C1 segment of cervical spinal cord (tissue), 14 donors: ENCODE results near the gene SMPDL3A.
A peak's percentile ranks its signal among the peaks of the same experiment; 100 is the strongest.
"Not testable (repeated sequence)": the region's sequence is repeated elsewhere in the genome, so short reads cannot be mapped to it uniquely, and the experiment has no call there.

ENCODE experiments used
- DNase-seq, 14 donors: peaks; one replicate each; lab custom pipeline; 2025; lab: John Stamatoyannopoulos, UW

Gene SMPDL3A

DNA sequence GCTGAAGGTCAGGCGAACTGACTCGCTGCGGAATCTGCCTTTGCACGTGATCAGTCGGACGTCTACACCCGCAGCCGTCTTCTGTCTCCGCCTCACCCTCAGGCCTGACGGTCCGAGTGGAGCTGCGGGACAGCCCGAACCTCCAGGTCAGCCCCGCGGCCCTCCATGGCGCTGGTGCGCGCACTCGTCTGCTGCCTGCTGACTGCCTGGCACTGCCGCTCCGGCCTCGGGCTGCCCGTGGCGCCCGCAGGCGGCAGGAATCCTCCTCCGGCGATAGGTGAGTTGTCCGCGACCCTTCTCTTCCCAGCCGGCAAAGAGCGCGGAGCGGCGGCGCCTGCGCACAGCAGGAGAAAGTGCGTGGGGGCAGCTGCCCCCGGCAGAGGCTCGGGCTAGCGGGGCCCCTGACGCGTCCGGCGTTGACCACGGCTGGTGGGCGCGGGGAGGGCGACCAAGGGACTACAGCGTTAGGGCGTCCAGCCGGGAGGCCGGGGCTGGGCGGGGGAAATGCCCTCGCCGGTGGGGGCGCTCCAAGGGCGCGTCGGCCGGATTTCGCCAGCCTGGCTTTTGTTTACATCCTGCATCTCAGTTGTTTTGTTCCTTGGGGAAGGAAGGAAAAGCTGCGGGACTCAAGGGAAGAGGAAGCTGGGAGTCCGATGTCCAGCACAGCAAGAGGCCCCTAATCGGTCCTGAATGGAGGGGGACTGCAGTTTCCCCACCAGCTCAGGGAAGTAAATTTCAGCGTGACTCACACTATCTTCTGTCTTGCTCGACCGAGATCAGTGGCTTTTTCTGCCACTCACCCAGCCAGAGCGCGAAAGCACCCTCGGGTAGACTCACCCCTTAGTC, at the start of gene SMPDL3A:
SMPDL3A (plus strand) TSS at position 77 of the 846 bp plus-strand sequence; CDS start at position 166, 89 bp downstream.
- peak; percentile 10 to 94 (median 86) for DNase-seq

- DNase-seq, result no peak
Observed at GRCh38 chr6:122740091-122740490, 49.0 kb upstream of the SMPDL3A start.

- no peak for DNase-seq
Observed at GRCh38 chr6:122740936-122741335, 48.1 kb upstream of the SMPDL3A start.

- DNase-seq, result peak in 1 of 14 donors; percentile 52
Observed at GRCh38 chr6:122744247-122744646, 44.8 kb upstream of the SMPDL3A start.

DNA sequence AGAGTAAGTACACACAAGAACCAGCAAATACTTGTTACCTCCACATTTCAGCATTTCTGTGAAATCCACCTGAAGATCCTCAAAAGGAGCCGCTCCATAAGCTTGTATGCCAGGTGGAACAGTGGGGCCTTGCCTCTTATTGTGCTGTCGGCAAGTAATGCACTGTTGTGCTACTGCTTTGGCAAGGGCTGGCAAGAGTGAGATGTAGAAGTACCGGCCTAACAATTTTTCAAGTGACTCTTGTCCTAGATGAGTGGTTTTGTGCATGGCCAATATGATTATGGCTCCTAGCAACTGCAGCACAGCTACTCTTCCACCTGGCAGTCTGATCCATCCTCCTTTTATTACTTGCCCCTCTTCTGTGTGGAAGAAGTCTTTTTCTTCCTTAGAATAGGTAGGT, 44.2 kb upstream of the SMPDL3A start:
- DNase-seq, result not testable (repeated sequence)

DNA sequence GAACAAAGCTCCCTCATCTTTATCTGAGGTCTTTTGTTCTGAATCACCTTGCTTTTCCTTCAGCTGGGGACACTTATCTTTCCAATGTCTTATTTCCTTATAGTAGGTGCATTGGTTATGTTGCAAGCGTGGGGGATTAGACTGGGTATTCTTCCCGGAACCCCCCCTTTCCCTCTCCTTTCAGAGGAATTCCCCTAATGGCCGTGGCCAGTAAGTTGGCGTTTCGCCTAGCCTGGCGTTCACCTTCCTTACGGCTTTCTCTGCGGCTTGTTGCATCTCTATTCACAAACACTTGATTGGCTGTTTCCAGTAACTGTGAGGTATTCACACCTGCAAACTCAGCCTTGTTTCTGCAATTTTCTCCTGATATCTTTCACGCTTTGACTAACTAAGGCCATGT, 42.4 kb upstream of the SMPDL3A start:
- no peak for DNase-seq

DNA sequence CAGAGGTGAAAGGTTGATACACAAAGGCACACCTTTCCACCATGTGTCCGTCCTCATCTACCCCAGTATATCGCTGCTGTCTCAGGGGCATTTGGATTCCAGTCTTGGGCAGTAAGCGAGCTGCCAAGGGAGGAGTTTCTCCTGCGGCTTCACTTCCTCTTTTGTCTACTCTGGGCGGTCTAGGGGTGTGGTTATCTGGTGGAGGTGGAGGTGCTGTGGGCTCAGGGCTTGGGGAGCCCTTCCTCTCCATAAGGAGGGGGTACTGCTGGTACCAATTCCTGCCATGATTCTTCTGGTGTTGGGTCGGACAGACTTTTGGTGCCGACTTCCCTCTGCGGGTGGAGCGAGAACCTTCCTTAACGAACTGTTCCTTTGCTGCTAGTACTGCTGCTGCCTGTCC, 41.5 kb upstream of the SMPDL3A start:
- DNase-seq, result no peak

GRCh38 chr6:122748945-122749344, 40.1 kb upstream of the SMPDL3A start:
- not testable (repeated sequence) for DNase-seq

- no peak for DNase-seq
Observed at GRCh38 chr6:122749451-122750050, 39.5 kb upstream of the SMPDL3A start.

GRCh38 chr6:122751326-122751725, 37.7 kb upstream of the SMPDL3A start:
- no peak for DNase-seq

GRCh38 chr6:122752459-122752858, 36.6 kb upstream of the SMPDL3A start:
- no peak for DNase-seq

GRCh38 chr6:122753000-122753687, 35.9 kb upstream of the SMPDL3A start:
- peak in 1 of 14 donors; percentile 63 for DNase-seq

GRCh38 chr6:122753688-122754056, 35.4 kb upstream of the SMPDL3A start:
- peak in 3 of 14 donors; percentile 30 to 54 (median 52) for DNase-seq

DNA sequence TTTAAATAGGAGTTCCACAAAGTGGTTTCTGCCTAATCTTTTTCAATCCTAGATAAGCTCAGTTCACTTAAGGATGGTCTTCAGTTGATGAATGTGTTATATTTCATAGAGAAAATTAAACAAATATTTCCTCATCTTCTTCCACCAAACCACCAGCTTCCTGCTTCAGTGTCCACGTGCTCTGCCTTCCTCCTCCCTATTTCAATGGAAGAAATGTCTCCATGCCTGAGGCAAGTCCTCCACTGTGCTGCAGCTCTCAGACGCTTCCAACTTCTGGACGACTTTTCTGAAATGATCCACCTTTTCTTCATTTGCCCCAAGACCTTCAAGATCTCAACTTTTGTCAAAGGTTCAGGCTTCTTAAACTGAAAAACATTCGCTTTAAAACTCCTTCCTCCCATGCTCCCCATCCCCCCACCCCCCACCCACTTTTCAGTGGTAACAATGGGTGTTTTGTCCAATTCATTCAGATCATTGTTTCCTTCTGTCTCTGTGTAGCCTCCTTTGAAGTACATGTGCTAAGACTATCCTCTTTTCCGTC, 34.8 kb upstream of the SMPDL3A start:
- DNase-seq, result no peak

DNA sequence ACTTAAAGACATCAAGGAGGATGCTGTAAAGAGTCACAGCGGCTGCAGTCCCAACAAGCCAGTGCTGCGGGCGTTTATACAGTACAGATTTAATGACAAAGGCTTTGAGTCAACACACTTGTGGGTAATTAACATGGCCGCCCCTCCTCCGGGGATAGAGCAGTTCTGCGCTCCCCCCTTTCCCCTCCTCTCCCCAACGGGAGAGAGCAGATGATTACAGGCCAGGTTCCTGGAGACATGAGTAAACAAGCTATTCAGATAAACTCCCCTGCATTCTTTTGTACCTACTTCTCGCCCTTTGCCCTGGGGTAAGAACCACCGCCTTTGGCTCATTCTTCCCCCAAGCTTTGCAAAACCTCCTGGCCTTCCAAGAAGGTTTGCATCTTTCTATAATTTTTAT, 33.2 kb upstream of the SMPDL3A start:
- no peak for DNase-seq

DNA sequence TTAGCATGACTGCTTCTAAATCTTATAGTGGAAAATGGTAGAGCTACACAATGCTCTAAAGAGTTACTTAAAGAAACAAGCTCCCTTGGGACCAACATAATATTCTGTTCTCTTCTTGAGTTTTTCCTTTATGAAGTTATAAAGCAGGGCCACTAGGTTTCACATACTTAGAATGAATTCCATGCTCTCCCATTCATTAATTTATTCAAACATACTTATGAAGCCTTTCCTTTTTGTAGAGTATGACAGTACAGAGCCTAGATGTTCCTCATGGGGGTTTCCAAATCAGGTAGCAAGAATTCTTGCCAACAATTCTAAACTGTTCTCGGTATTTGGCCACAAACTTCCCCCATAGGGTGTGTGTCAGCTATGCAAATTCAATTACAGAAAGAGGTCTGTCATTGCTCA, 30.1 kb upstream of the SMPDL3A start:
- DNase-seq, result no peak

- no peak for DNase-seq
Observed at GRCh38 chr6:122760330-122760729, 28.7 kb upstream of the SMPDL3A start.

DNA sequence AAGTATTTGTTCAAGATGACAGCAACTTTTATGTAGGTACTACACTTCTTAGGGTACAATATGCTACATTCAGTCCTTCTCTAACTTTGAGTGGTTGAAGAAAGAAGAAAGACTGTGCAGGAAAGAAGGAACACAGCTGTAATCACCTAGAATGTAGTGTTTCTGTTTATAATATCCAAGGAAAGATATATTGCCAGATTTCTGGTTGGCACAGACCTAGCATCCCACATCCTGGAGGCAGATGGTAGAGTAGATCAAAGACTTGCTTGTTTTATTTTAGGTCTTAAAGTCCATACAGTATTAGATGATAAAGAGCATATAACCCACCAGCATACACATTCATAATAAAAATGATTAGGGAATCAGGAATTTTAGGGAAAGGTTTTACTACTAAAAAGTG, 22.8 kb upstream of the SMPDL3A start:
- peak in 1 of 14 donors; percentile 38 for DNase-seq

- peak in 1 of 14 donors; percentile 51 for DNase-seq
Observed at GRCh38 chr6:122770835-122771601, 18.0 kb upstream of the SMPDL3A start.

DNA sequence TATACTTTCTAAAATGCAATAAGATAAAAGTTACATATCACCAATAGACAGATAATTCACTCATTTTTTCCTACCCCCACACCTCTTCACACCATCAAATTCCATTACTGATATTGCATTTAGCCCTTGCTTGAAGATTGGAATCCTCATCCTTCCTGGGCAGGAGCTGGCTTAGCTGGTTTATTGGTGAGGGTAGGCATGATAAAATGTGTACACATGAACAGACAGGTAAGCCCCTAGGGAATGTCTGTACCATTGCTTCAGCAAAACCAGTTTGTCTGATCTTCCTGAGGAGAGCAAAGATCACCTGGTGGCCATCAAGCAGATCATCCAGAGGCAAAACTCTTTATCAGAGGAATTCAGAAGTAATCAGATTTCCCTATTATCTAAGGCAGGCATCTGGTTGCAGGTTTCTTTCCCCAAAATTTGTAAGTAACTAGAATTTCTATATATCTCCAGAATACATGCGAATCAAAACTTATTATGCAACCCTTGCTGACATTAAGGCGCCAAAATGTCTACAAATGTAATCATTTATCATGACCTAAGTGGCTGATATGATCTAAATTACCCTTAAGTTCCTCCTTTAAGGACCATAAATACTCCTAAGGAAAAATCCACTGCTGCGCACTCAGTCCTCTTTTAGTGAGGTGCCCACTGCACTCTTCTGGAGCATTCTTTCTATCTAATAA, 16.2 kb upstream of the SMPDL3A start:
- no peak for DNase-seq

GRCh38 chr6:122775975-122776374, 13.1 kb upstream of the SMPDL3A start:
- DNase-seq, result no peak
